Fibroblast of lung (primary cell): ENCODE data around the gene ZSCAN9.

Experiments
- EZH2 ChIP-seq: IDR thresholded peaks from 2 replicates; pipeline ENCODE4 v1.5.1; 2012; ENCODE audit warnings: low read length, control low read depth, mild to moderate bottlenecking; ENCODE audit errors: missing control alignments
- TF ChIP-seq, protein P1 (sequence below), 2 donors: IDR thresholded peaks in 1 of 2; conservative IDR thresholded peaks in 1 of 2; 1 replicate in 1 of 2; 2 replicates in 1 of 2; pipeline ENCODE4 v1.5.1; 2011 to 2012; ENCODE audit warnings: low read length in 2 of 2, control low read depth in 1 of 2, inconsistent platforms in 1 of 2, low read depth in 1 of 2, mild to moderate bottlenecking in 1 of 2

DNA sequence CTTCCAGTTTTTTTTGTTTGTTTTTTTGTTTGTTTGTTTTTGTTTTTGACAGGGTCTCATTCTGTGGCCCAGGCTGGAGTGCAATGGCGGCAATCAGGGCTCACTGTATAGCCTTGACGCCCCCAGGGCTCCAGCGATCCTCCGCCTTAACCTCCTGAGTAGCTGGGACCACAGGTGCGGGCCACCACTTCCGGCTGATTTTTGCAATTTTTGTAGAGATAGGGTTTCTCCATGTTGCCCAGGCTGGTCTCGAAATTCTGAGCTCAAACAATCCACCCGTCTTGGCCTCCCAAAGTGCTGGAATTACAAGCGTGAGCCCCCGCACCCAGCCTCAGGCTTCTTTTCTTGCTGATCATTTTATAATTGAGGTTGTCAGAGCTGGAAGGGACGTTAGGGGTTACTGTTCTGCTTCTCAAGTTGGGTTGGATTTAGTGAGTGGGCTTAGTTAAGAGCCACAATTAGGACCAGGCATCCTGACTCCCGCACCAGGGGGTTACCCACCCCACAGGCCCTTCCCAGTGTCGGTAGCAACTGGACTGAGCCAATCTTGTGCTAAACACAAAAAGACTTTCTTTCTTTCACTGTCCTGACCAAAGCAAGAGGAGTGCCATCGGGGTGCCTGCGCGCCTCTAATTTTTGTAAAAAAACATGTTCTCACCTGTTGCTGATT, 13.1 kb upstream of the ZSCAN9 start:
- TF ChIP-seq, protein P1, sequence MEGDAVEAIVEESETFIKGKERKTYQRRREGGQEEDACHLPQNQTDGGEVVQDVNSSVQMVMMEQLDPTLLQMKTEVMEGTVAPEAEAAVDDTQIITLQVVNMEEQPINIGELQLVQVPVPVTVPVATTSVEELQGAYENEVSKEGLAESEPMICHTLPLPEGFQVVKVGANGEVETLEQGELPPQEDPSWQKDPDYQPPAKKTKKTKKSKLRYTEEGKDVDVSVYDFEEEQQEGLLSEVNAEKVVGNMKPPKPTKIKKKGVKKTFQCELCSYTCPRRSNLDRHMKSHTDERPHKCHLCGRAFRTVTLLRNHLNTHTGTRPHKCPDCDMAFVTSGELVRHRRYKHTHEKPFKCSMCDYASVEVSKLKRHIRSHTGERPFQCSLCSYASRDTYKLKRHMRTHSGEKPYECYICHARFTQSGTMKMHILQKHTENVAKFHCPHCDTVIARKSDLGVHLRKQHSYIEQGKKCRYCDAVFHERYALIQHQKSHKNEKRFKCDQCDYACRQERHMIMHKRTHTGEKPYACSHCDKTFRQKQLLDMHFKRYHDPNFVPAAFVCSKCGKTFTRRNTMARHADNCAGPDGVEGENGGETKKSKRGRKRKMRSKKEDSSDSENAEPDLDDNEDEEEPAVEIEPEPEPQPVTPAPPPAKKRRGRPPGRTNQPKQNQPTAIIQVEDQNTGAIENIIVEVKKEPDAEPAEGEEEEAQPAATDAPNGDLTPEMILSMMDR (conservative IDR thresholded peaks at IDR 0.05 in 1 of 2, IDR thresholded peaks at IDR 0.05 in 1 of 2; ENCODE audit: low read depth in 1 of 2, low read length in 2 of 2): no peak
- TF ChIP-seq EZH2: no peak
